ENCODE measurements around the gene RPS6KA4. TPM values are rescaled to one million over a fixed set of nuclear protein-coding genes. Genes with fewer than 3 reads are reported as not detected.

The RPS6KA4 gene
- total RNA-seq, 1 donor from 2014 or later = 34.9 TPM

DNA sequence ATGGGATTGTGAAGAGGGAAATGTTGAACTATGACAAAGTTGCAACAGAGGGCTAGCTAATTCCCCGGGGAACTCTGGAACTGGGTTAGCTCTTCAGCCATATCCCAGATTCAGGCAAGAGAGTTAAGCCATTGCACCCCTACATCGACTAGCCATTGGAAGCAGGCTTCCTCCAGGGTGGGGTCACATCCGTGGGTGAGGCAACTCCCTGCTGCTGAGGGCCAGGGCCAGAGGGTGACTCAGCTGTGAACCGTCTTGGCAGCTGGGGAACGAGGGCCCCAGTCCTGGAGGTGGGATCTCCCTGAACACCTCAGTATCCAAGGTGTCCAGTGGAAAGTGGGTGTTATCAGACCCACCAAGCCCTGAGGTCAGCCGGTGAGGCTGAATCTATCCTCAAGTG, 41.1 kb downstream of the RPS6KA4 start:
- no peaks in the 10 kb centered on the region for H3K9me3 Mint-ChIP-seq (ENCODE audit: low read depth)
- H3K27ac Mint-ChIP-seq (ENCODE audit: unreplicated experiment) = no peak overlapping the region
- peaks cover 8% of the 10 kb centered on the region for H3K27me3 Mint-ChIP-seq (ENCODE audit: low read depth)
- no peak overlapping the region for H3K4me3 Mint-ChIP-seq (ENCODE audit: unreplicated experiment)
- H3K4me1 Mint-ChIP-seq (ENCODE audit: low read depth) = peaks cover 19% of the 10 kb centered on the region
- peaks cover 2% of the 10 kb centered on the region for H3K36me3 Mint-ChIP-seq (ENCODE audit: low read depth)
- no peak for DNase-seq (ENCODE audit: low spot score)
- TF ChIP-seq, protein P1, sequence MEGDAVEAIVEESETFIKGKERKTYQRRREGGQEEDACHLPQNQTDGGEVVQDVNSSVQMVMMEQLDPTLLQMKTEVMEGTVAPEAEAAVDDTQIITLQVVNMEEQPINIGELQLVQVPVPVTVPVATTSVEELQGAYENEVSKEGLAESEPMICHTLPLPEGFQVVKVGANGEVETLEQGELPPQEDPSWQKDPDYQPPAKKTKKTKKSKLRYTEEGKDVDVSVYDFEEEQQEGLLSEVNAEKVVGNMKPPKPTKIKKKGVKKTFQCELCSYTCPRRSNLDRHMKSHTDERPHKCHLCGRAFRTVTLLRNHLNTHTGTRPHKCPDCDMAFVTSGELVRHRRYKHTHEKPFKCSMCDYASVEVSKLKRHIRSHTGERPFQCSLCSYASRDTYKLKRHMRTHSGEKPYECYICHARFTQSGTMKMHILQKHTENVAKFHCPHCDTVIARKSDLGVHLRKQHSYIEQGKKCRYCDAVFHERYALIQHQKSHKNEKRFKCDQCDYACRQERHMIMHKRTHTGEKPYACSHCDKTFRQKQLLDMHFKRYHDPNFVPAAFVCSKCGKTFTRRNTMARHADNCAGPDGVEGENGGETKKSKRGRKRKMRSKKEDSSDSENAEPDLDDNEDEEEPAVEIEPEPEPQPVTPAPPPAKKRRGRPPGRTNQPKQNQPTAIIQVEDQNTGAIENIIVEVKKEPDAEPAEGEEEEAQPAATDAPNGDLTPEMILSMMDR (IDR thresholded peaks at IDR 0.05) = no peak

DNA sequence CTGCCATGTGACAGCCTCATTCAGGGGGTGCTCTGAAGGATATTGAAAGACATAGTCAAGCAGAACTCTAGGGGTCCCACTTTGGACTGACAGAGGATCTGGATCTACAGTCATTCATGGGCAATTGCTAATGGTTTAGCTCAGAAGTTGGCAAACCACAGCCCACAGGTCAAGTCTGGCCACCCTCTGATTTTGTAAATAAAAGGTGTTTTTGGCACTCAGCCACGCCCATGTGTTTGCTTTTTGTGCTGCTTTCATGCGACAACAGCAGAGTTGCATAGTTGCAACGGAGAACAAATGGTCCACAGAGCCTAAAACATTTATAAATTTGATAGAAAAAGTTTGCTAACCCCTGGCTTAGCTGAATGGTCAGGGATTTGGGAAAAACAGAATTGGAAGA, 41.7 kb downstream of the RPS6KA4 start:
- peaks cover 8% of the 10 kb centered on the region for H3K27me3 Mint-ChIP-seq (ENCODE audit: low read depth)
- no peak overlapping the region for H3K4me3 Mint-ChIP-seq (ENCODE audit: unreplicated experiment)
- TF ChIP-seq, protein P1 (IDR thresholded peaks at IDR 0.05) = no peak
- H3K36me3 Mint-ChIP-seq (ENCODE audit: low read depth) = peaks cover 2% of the 10 kb centered on the region
- no peaks in the 10 kb centered on the region for H3K9me3 Mint-ChIP-seq (ENCODE audit: low read depth)
- H3K27ac Mint-ChIP-seq (ENCODE audit: unreplicated experiment) = no peak overlapping the region
- peaks cover 20% of the 10 kb centered on the region for H3K4me1 Mint-ChIP-seq (ENCODE audit: low read depth)
- DNase-seq (ENCODE audit: low spot score) = no peak

DNA sequence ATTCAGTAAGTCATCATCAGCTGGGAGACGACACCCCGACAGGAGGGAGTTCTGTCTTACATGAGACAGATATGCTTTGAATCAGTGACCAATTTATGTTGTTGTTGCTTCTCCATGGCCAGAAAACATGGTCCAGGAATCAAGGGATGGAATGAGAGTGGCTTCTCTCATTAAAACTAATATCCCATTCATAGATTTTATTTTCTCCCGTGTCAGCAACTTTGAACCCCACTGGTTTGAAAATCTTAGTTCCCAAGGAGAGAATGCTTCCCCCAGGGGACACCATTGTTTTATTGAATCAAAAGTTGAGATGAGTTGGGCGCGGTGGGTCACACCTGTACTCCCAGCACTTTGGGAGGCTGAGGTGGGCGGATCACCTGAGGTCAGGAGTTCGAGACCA, 42.8 kb downstream of the RPS6KA4 start:
- TF ChIP-seq, protein P1 (IDR thresholded peaks at IDR 0.05) = no peak
- Mint-ChIP-seq H3K36me3 (ENCODE audit: low read depth) (peaks cover 2% of the 10 kb centered on the region), H3K9me3 (ENCODE audit: low read depth) (no peaks in the 10 kb centered on the region), H3K27ac (ENCODE audit: unreplicated experiment) (no peak overlapping the region), H3K4me3 (ENCODE audit: unreplicated experiment) (no peak overlapping the region), H3K4me1 (ENCODE audit: low read depth) (peaks cover 18% of the 10 kb centered on the region), H3K27me3 (ENCODE audit: low read depth) (peaks cover 8% of the 10 kb centered on the region)
- DNase-seq (ENCODE audit: low spot score) = no peak

- Mint-ChIP-seq H3K36me3 (ENCODE audit: low read depth) (peaks cover 2% of the 10 kb centered on the region), H3K4me1 (ENCODE audit: low read depth) (peaks cover 18% of the 10 kb centered on the region), H3K27me3 (ENCODE audit: low read depth) (peaks cover 10% of the 10 kb centered on the region), H3K27ac (ENCODE audit: unreplicated experiment) (no peak overlapping the region), H3K4me3 (ENCODE audit: unreplicated experiment) (no peak overlapping the region), H3K9me3 (ENCODE audit: low read depth) (no peaks in the 10 kb centered on the region)
- TF ChIP-seq, protein P1 (IDR thresholded peaks at IDR 0.05) = no peak
- no peak for DNase-seq (ENCODE audit: low spot score)
Observed at GRCh38 chr11:64403106-64403505, 44.1 kb downstream of the RPS6KA4 start.

GRCh38 chr11:64406221-64406946, 47.4 kb downstream of the RPS6KA4 start:
- H3K27ac Mint-ChIP-seq (ENCODE audit: unreplicated experiment) = no peak overlapping the region
- peaks cover 7% of the 10 kb centered on the region for H3K27me3 Mint-ChIP-seq (ENCODE audit: low read depth)

More at GRCh38 chr11:64406221-64406946, 47.4 kb downstream of the RPS6KA4 start:
- TF ChIP-seq, protein P1 (IDR thresholded peaks at IDR 0.05) = no peak
- Mint-ChIP-seq H3K4me3 (ENCODE audit: unreplicated experiment) (no peak overlapping the region), H3K36me3 (ENCODE audit: low read depth) (peaks cover 2% of the 10 kb centered on the region), H3K4me1 (ENCODE audit: low read depth) (peaks cover 23% of the 10 kb centered on the region), H3K9me3 (ENCODE audit: low read depth) (no peaks in the 10 kb centered on the region)
- DNase-seq (ENCODE audit: low spot score) = no peak
